Trophoblast cell (in vitro differentiated cells and primary cell): ENCODE measurements around the gene HDAC9.

Source experiments
- DNase-seq, 2 donors: peaks; one replicate each; pipeline ENCODE4 v3.0.0-alpha.2; 2016
- H2AFZ ChIP-seq: 2 replicates; pipeline ENCODE4 v1.6.1; 2013; ENCODE audit warnings: low read length, moderate library complexity, mild to moderate bottlenecking; ENCODE audit not compliant: insufficient read depth, poor library complexity
- H2AK5ac ChIP-seq: 2 replicates; pipeline ENCODE4 v1.6.1; 2013; ENCODE audit warnings: mild to moderate bottlenecking, low read length
- H2BK120ac ChIP-seq: 2 replicates; pipeline ENCODE4 v1.6.1; 2013; ENCODE audit warnings: low read length, mild to moderate bottlenecking, moderate library complexity; ENCODE audit not compliant: insufficient read depth, poor library complexity
- H2BK12ac ChIP-seq: 2 replicates; pipeline ENCODE4 v1.6.1; 2013; ENCODE audit warnings: mild to moderate bottlenecking, low read length, moderate library complexity
- H2BK5ac ChIP-seq: 2 replicates; pipeline ENCODE4 v1.6.1; 2013; ENCODE audit warnings: low read length, low read depth, moderate library complexity, mild to moderate bottlenecking; ENCODE audit not compliant: poor library complexity
- H3K14ac ChIP-seq: 2 replicates; pipeline ENCODE4 v1.6.1; 2013; ENCODE audit warnings: mild to moderate bottlenecking, low read length
- H3K18ac ChIP-seq: 2 replicates; pipeline ENCODE4 v1.6.1; 2013; ENCODE audit warnings: mild to moderate bottlenecking, low read length
- H3K23ac ChIP-seq: 2 replicates; pipeline ENCODE4 v1.6.1; 2013; ENCODE audit warnings: low read length
- H3K27ac ChIP-seq: 2 replicates; pipeline ENCODE4 v1.5.1; 2013; ENCODE audit warnings: low read depth, mild to moderate bottlenecking, inconsistent platforms, low read length, moderate library complexity
- H3K27me3 ChIP-seq: 2 replicates; pipeline ENCODE4 v1.6.1; 2013; ENCODE audit warnings: inconsistent platforms, mild to moderate bottlenecking, low read length, moderate library complexity; ENCODE audit not compliant: insufficient read depth
- H3K36me3 ChIP-seq, 2 experiments: 1 replicate in 1 of 2; 2 replicates in 1 of 2; pipeline ENCODE4 v1.6.1; 2013; ENCODE audit warnings: low read length in 2 of 2, mild to moderate bottlenecking in 2 of 2, moderate library complexity in 1 of 2; ENCODE audit not compliant: insufficient read depth in 2 of 2, control insufficient read depth in 1 of 2
- H3K4ac ChIP-seq: 2 replicates; pipeline ENCODE4 v1.6.1; 2013; ENCODE audit warnings: low read depth, mild to moderate bottlenecking, low read length, moderate library complexity
- H3K4me1 ChIP-seq, 2 experiments: 1 replicate in 1 of 2; 2 replicates in 1 of 2; pipeline ENCODE4 v1.6.1; 2013; ENCODE audit warnings: low read length in 2 of 2, mild to moderate bottlenecking in 2 of 2, moderate library complexity in 1 of 2; ENCODE audit not compliant: insufficient read depth in 2 of 2, control insufficient read depth in 1 of 2
- H3K4me2 ChIP-seq: 2 replicates; pipeline ENCODE4 v1.6.1; 2013; ENCODE audit warnings: inconsistent platforms, mild to moderate bottlenecking, low read length, moderate library complexity
- H3K4me3 ChIP-seq: 2 replicates; pipeline ENCODE4 v1.5.1; 2013; ENCODE audit warnings: mild to moderate bottlenecking, low read depth, low read length, inconsistent platforms
- H3K79me1 ChIP-seq: one replicate; pipeline ENCODE4 v1.6.1; 2013; ENCODE audit warnings: low read length
- H3K79me2 ChIP-seq: 2 replicates; pipeline ENCODE4 v1.6.1; 2013; ENCODE audit warnings: low read length, mild to moderate bottlenecking; ENCODE audit not compliant: control insufficient read depth, insufficient read depth, poor library complexity
- H3K9ac ChIP-seq: 2 replicates; pipeline ENCODE4 v1.6.1; 2013; ENCODE audit warnings: mild to moderate bottlenecking, low read length
- H3K9me3 ChIP-seq: 2 replicates; pipeline ENCODE4 v1.6.1; 2013; ENCODE audit warnings: low read depth, mild to moderate bottlenecking, control low read depth, inconsistent platforms, low read length; ENCODE audit not compliant: insufficient read depth
- H4K12ac ChIP-seq: 2 replicates; pipeline ENCODE4 v1.6.1; 2013; ENCODE audit warnings: low read depth, mild to moderate bottlenecking, low read length, moderate library complexity
- H4K8ac ChIP-seq: 2 replicates; pipeline ENCODE4 v1.6.1; 2013; ENCODE audit warnings: low read depth, mild to moderate bottlenecking, low read length, moderate library complexity
- H4K91ac ChIP-seq: one replicate; pipeline ENCODE4 v1.6.1; 2013; ENCODE audit warnings: low read depth, mild to moderate bottlenecking, low read length, moderate library complexity
- WGBS: extraction: QIAGEN DNeasy Blood & Tissue Kit; methylation state at CpG from one replicate; pipeline ENCODE4 v1.1.7; 2013; ENCODE audit warnings: missing lambda C conversion rate; ENCODE audit not compliant: insufficient read length, insufficient coverage; ENCODE audit errors: extremely low coverage; 5-methylcytosine and 5-hydroxymethylcytosine counted together

HDAC9 gene

GRCh38 chr7:18535810-18536415, 40.4 kb downstream of the HDAC9 start:
- Histone ChIP-seq H3K79me2 (no peaks in the 10 kb centered on the region), H2BK120ac (no peak overlapping the region), H3K4me2 (no peak overlapping the region), H3K9ac (no peak overlapping the region), H3K18ac (no peak overlapping the region), H2AK5ac (no peak overlapping the region), H3K4ac (no peak overlapping the region), H3K27me3 (no peaks in the 10 kb centered on the region), H2BK5ac (no peak overlapping the region), H4K8ac (no peak overlapping the region), H2BK12ac (no peak overlapping the region), H3K4me1 (no peaks in the 10 kb centered on the region), H3K79me1 (no peaks in the 10 kb centered on the region), H3K14ac (no peak overlapping the region), H3K27ac (no peak overlapping the region), H3K36me3 (no peaks in the 10 kb centered on the region), H3K9me3 (no peaks in the 10 kb centered on the region), H3K4me3 (no peak overlapping the region), H4K12ac (no peak overlapping the region), H3K23ac (no peak overlapping the region), H4K91ac (no peak overlapping the region), H2AFZ (no peak overlapping the region)
- no peak for DNase-seq
- no CpG with 5 or more reads among the region's 2 CpGs for WGBS

- WGBS: no CpG with 5 or more reads among the region's 1 CpG
Observed at GRCh38 chr7:18536486-18536885, 40.9 kb downstream of the HDAC9 start.

GRCh38 chr7:18538554-18539250, 43.2 kb downstream of the HDAC9 start:
- no peak overlapping the region for H3K27ac ChIP-seq
- no peak for DNase-seq
- no peaks in the 10 kb centered on the region for H3K36me3 ChIP-seq
- no peaks in the 10 kb centered on the region for H3K79me2 ChIP-seq
- no peaks in the 10 kb centered on the region for H3K27me3 ChIP-seq
- no peak overlapping the region for H2BK120ac ChIP-seq
- no peak overlapping the region for H4K8ac ChIP-seq
- no peaks in the 10 kb centered on the region for H3K79me1 ChIP-seq
- H2BK12ac ChIP-seq: no peak overlapping the region
- H3K4me2 ChIP-seq: no peak overlapping the region
- H4K91ac ChIP-seq: no peak overlapping the region
- H3K9me3 ChIP-seq: no peaks in the 10 kb centered on the region
- H4K12ac ChIP-seq: no peak overlapping the region
- H3K23ac ChIP-seq: no peak overlapping the region
- no peak overlapping the region for H3K4ac ChIP-seq
- no peak overlapping the region for H2AFZ ChIP-seq
- H3K4me1 ChIP-seq: no peaks in the 10 kb centered on the region
- H3K4me3 ChIP-seq: no peak overlapping the region
- no peak overlapping the region for H3K14ac ChIP-seq
- no peak overlapping the region for H3K9ac ChIP-seq
- H2AK5ac ChIP-seq: no peak overlapping the region
- H3K18ac ChIP-seq: no peak overlapping the region
- H2BK5ac ChIP-seq: no peak overlapping the region

More at GRCh38 chr7:18536486-18536885, 40.9 kb downstream of the HDAC9 start:
- Histone ChIP-seq H3K4me2 (no peak overlapping the region), H2AFZ (no peak overlapping the region), H3K18ac (no peak overlapping the region), H3K36me3 (no peaks in the 10 kb centered on the region), H3K27me3 (no peaks in the 10 kb centered on the region), H4K12ac (no peak overlapping the region), H2AK5ac (no peak overlapping the region), H3K9ac (no peak overlapping the region), H3K79me1 (no peaks in the 10 kb centered on the region), H3K9me3 (no peaks in the 10 kb centered on the region), H3K4ac (no peak overlapping the region), H3K4me3 (no peak overlapping the region), H4K91ac (no peak overlapping the region), H2BK120ac (no peak overlapping the region), H3K4me1 (no peaks in the 10 kb centered on the region), H3K27ac (no peak overlapping the region), H2BK12ac (no peak overlapping the region), H3K79me2 (no peaks in the 10 kb centered on the region), H3K23ac (no peak overlapping the region), H2BK5ac (no peak overlapping the region), H3K14ac (no peak overlapping the region), H4K8ac (no peak overlapping the region)
- no peak for DNase-seq

GRCh38 chr7:18540396-18540795, 44.8 kb downstream of the HDAC9 start:
- Histone ChIP-seq H2BK120ac (no peak overlapping the region), H3K79me2 (no peaks in the 10 kb centered on the region), H3K4me3 (no peak overlapping the region), H4K12ac (no peak overlapping the region), H3K27me3 (no peaks in the 10 kb centered on the region), H4K8ac (no peak overlapping the region), H2BK12ac (no peak overlapping the region), H3K4me2 (no peak overlapping the region), H3K23ac (no peak overlapping the region), H3K14ac (no peak overlapping the region), H2AK5ac (no peak overlapping the region), H3K27ac (no peak overlapping the region), H3K4ac (no peak overlapping the region), H3K18ac (no peak overlapping the region), H3K79me1 (no peaks in the 10 kb centered on the region), H2AFZ (no peak overlapping the region), H3K9ac (no peak overlapping the region), H2BK5ac (no peak overlapping the region), H4K91ac (no peak overlapping the region), H3K36me3 (no peaks in the 10 kb centered on the region), H3K9me3 (no peaks in the 10 kb centered on the region), H3K4me1 (no peaks in the 10 kb centered on the region)
- no peak for DNase-seq
- no CpG with 5 or more reads among the region's 1 CpG for WGBS
